ENCODE data around the gene BDNF.

DNA sequence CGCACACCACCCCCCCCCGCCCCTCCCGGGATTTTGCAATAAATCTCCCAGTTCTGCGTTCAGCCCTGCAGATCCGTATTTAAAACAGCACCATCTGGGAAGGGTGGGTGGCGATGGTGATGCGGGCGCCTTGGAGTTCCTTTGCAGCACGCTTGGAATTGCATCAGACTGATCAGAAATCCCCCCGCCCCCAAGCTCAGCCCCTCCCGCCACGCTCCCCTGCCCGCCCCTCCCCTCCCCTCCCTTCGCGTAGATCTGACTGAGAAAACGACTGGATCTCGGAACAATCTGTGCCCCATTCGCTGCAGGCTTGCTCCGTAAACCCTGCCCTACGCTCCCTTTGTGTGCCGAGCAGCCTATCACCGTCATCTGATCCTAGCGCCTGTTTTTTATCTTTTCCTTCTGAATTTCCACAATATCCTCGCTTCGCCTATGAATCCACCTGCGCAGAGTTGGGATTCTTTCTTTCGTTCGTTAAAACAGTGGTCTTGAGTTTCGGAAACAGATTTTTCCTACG is 18.1 kb upstream of the BDNF start:
- TF ChIP-seq POLR2AphosphoS5 (IDR thresholded peaks at IDR 0.05) (no peak), POLR2A (IDR thresholded peaks at IDR 0.05) (no peak)
